H1 (cell line): ENCODE measurements around the gene SRRM3. TPM values are rescaled to one million over a fixed set of nuclear protein-coding genes. Genes with fewer than 3 reads are reported as not detected.

Source experiments
- CTCF ChIA-PET: fragments of 300-600 bp; sonication (Branson Sonifier 250); formaldehyde crosslinking; loops from one replicate; lab custom pipeline; 2021; ENCODE audit not compliant: partially characterized antibody; lab: Charles Lee
- POLR2A ChIA-PET: fragments of 300-600 bp; sonication (Branson Sonifier 250); formaldehyde crosslinking; loops from one replicate; lab custom pipeline; 2021; ENCODE audit warnings: inconsistent platforms; ENCODE audit not compliant: partially characterized antibody; lab: Charles Lee
- DNase-seq, 2 experiments: peaks; one replicate each; pipeline versions ENCODE4 v3.0.0 to v3.0.0-alpha.2; 2010 to 2022; ENCODE audit warnings: low spot score in 2 of 2, low read depth in 1 of 2, mixed read lengths in 1 of 2
- FAIRE-seq: peaks from 2 replicates; lab custom pipeline; 2011; peaks lifted over from hg19 to GRCh38; lab: Jason Lieb, UNC
- H2AFZ ChIP-seq: 2 replicates; pipeline ENCODE4 v1.8.1; 2012; ENCODE audit warnings: low read length, inconsistent platforms
- H2AK5ac ChIP-seq: 2 replicates; pipeline ENCODE4 v1.6.1; 2013; ENCODE audit warnings: low read depth, low read length
- H2BK120ac ChIP-seq: replicated peaks from 2 replicates; pipeline ENCODE3; 2013; ENCODE audit warnings: low read depth, low read length, inconsistent platforms
- H2BK12ac ChIP-seq: 2 replicates; pipeline ENCODE4 v1.6.1; 2013; ENCODE audit warnings: low read depth, low read length
- H2BK15ac ChIP-seq: 2 replicates; pipeline ENCODE4 v1.6.1; 2013; ENCODE audit warnings: low read length
- H2BK20ac ChIP-seq: 2 replicates; pipeline ENCODE4 v1.6.1; 2013; ENCODE audit warnings: low read length
- H2BK5ac ChIP-seq: 2 replicates; pipeline ENCODE4 v1.6.1; 2013; ENCODE audit warnings: low read depth, low read length
- H3K14ac ChIP-seq: 2 replicates; pipeline ENCODE4 v1.6.1; 2013; ENCODE audit warnings: inconsistent platforms; ENCODE audit not compliant: insufficient read length
- H3K18ac ChIP-seq: 2 replicates; pipeline ENCODE4 v1.6.1; 2013; ENCODE audit warnings: low read length; ENCODE audit errors: extremely low read depth
- H3K23ac ChIP-seq: 2 replicates; pipeline ENCODE4 v1.6.1; 2013; ENCODE audit warnings: inconsistent platforms; ENCODE audit not compliant: insufficient read length
- H3K23me2 ChIP-seq: 2 replicates; pipeline ENCODE4 v1.6.1; 2013; ENCODE audit warnings: low read depth, low read length
- H3K27ac ChIP-seq: 2 replicates; pipeline ENCODE4 v1.6.1; 2011; ENCODE audit warnings: low read depth, low read length, inconsistent platforms
- H3K27me3 ChIP-seq, 4 experiments: replicated peaks in 1 of 4; 1 replicate in 1 of 4; 2 replicates in 3 of 4; pipeline versions ENCODE4 v1.6.1 to v1.8.1; 2011 to 2013; ENCODE audit warnings: low read length in 3 of 4, mild to moderate bottlenecking in 3 of 4, inconsistent platforms in 2 of 4, mixed read lengths in 2 of 4, moderate library complexity in 1 of 4; ENCODE audit not compliant: control insufficient read depth in 3 of 4, insufficient read depth in 3 of 4; ENCODE audit errors: extremely low read depth in 1 of 4
- H3K36me3 ChIP-seq, 4 experiments: 2 replicates each; pipeline versions ENCODE4 v1.6.1 to v1.8.1; 2011 to 2013; ENCODE audit warnings: mild to moderate bottlenecking in 4 of 4, low read length in 3 of 4, moderate library complexity in 2 of 4, control low read depth in 1 of 4, inconsistent platforms in 1 of 4; ENCODE audit not compliant: insufficient read depth in 4 of 4, control insufficient read depth in 2 of 4
- H3K4ac ChIP-seq: replicated peaks from 2 replicates; pipeline ENCODE3; 2013; ENCODE audit warnings: low read length, low read depth, mixed read lengths, inconsistent platforms; ENCODE audit not compliant: insufficient read length
- H3K4me1 ChIP-seq, 4 experiments: replicated peaks in 1 of 4; 1 replicate in 1 of 4; 2 replicates in 3 of 4; pipeline versions ENCODE4 v1.6.1 to v1.8.1; 2011 to 2013; ENCODE audit warnings: low read length in 3 of 4, inconsistent platforms in 2 of 4, mixed read lengths in 1 of 4; ENCODE audit not compliant: insufficient read depth in 4 of 4, control insufficient read depth in 3 of 4
- H3K4me2 ChIP-seq, 2 experiments: 2 replicates each; pipeline versions ENCODE4 v1.6.1 to v1.8.1; 2011 to 2013; ENCODE audit warnings: low read depth in 2 of 2, low read length in 2 of 2, control low read depth in 1 of 2, inconsistent platforms in 1 of 2, mild to moderate bottlenecking in 1 of 2; ENCODE audit not compliant: insufficient read depth in 1 of 2
- H3K4me3 ChIP-seq, 4 experiments: fragments of 200-600, 300-600 bp in 1 of 4; sonication (generic), shearing (Covaris generic), sonication (Bioruptor Twin) in 1 of 4; 2 replicates each; pipeline versions ENCODE4 v1.5.1 to v1.8.1; 2011 to 2016; ENCODE audit warnings: low read length in 4 of 4, low read depth in 3 of 4, control low read depth in 2 of 4, inconsistent platforms in 2 of 4, mild to moderate bottlenecking in 2 of 4, mixed read lengths in 1 of 4, moderate library complexity in 1 of 4; ENCODE audit not compliant: insufficient read depth in 2 of 4; ENCODE audit errors: extremely low read depth in 1 of 4
- H3K56ac ChIP-seq: replicated peaks from 2 replicates; pipeline ENCODE3; 2013; ENCODE audit warnings: low read depth, mild to moderate bottlenecking, mixed read lengths, low read length, inconsistent platforms; ENCODE audit not compliant: insufficient read length
- H3K79me1 ChIP-seq: 2 replicates; pipeline ENCODE4 v1.6.1; 2013; ENCODE audit warnings: low read depth, low read length, control low read depth
- H3K79me2 ChIP-seq, 2 experiments: 2 replicates each; pipeline versions ENCODE4 v1.6.1 to v1.8.1; 2012 to 2013; ENCODE audit warnings: low read length in 2 of 2, mild to moderate bottlenecking in 2 of 2, inconsistent platforms in 1 of 2; ENCODE audit not compliant: insufficient read depth in 2 of 2, control insufficient read depth in 1 of 2
- H3K9ac ChIP-seq, 4 experiments: replicated peaks in 1 of 4; 1 replicate in 1 of 4; 2 replicates in 3 of 4; pipeline versions ENCODE4 v1.6.1 to v1.8.1; 2011 to 2013; ENCODE audit warnings: low read depth in 3 of 4, low read length in 3 of 4, control low read depth in 2 of 4, mild to moderate bottlenecking in 2 of 4, moderate library complexity in 2 of 4, inconsistent platforms in 1 of 4; ENCODE audit errors: extremely low read depth in 1 of 4
- H3K9me3 ChIP-seq, 2 experiments: 2 replicates each; pipeline versions ENCODE4 v1.6.1 to v1.8.1; 2012 to 2013; ENCODE audit warnings: mild to moderate bottlenecking in 2 of 2, moderate library complexity in 2 of 2, control low read depth in 1 of 2, inconsistent platforms in 1 of 2, low read depth in 1 of 2, low read length in 1 of 2, mixed read lengths in 1 of 2; ENCODE audit not compliant: insufficient read depth in 2 of 2
- H4K20me1 ChIP-seq, 2 experiments: replicated peaks in 1 of 2; 2 replicates each; pipeline versions ENCODE3 to v1.8.1; 2011 to 2013; ENCODE audit warnings: inconsistent platforms in 2 of 2, low read length in 2 of 2, mild to moderate bottlenecking in 1 of 2; ENCODE audit not compliant: insufficient read depth in 2 of 2, control insufficient read depth in 1 of 2
- H4K5ac ChIP-seq: 2 replicates; pipeline ENCODE4 v1.6.1; 2013; ENCODE audit warnings: low read length, low read depth, mixed read lengths, inconsistent platforms; ENCODE audit not compliant: insufficient read length
- H4K8ac ChIP-seq: 2 replicates; pipeline ENCODE4 v1.8.0; 2013; ENCODE audit warnings: mild to moderate bottlenecking, moderate library complexity, low read length, inconsistent platforms; ENCODE audit not compliant: insufficient read depth; ENCODE audit errors: extremely low read depth
- H4K91ac ChIP-seq: replicated peaks from 2 replicates; pipeline ENCODE3; 2013; ENCODE audit warnings: low read length, mixed read lengths, inconsistent platforms; ENCODE audit not compliant: insufficient read length
- CHD2 ChIP-seq: IDR thresholded peaks from 2 replicates; pipeline ENCODE4 v1.6.1; 2012; ENCODE audit warnings: low read length, improper control_type of control experiment
- CTBP2 ChIP-seq: IDR thresholded peaks from 2 replicates; pipeline ENCODE4 v1.7.0; 2011; ENCODE audit warnings: borderline replicate concordance, mild to moderate bottlenecking, moderate library complexity, mixed read lengths, low read length; ENCODE audit not compliant: insufficient read depth, insufficient read length
- JUN ChIP-seq: IDR thresholded peaks from 2 replicates; pipeline ENCODE4 v1.6.1; 2011; ENCODE audit warnings: low read depth, mild to moderate bottlenecking, improper control_type of control experiment, low read length
- KDM1A ChIP-seq: fragments of 200-600, 300-600 bp; sonication (generic); IDR thresholded peaks from 2 replicates; pipeline ENCODE4 v1.7.1; 2016; ENCODE audit warnings: mild to moderate bottlenecking, low read length, borderline replicate concordance
- POU5F1 ChIP-seq: IDR thresholded peaks from 2 replicates; pipeline ENCODE4 v1.6.1; 2011; ENCODE audit warnings: low read depth, mild to moderate bottlenecking, low read length, moderate library complexity
- RFX5 ChIP-seq: IDR thresholded peaks from 2 replicates; pipeline ENCODE4 v1.6.1; 2011; ENCODE audit warnings: low read depth, low read length, improper control_type of control experiment, borderline replicate concordance
- SIX5 ChIP-seq: IDR thresholded peaks from 2 replicates; pipeline ENCODE4 v1.6.1; 2011; ENCODE audit warnings: mild to moderate bottlenecking, low read depth, low read length
- SP1 ChIP-seq: IDR thresholded peaks from 2 replicates; pipeline ENCODE4 v1.6.1; 2011; ENCODE audit warnings: low read depth, low read length
- ZNF274 ChIP-seq: IDR thresholded peaks from 2 replicates; pipeline ENCODE4 v1.7.0; 2012; ENCODE audit warnings: low read length, borderline replicate concordance; ENCODE audit errors: extremely low read depth
- WGBS, 2 experiments: shearing (Covaris generic) in 1 of 2; methylation state at CpG; one replicate each; pipeline versions ENCODE4 v1.1.6 to v1.1.7; 2013 to 2015; ENCODE audit warnings: low lambda C conversion rate in 2 of 2, mixed read lengths in 2 of 2, inconsistent platforms in 1 of 2, low coverage in 1 of 2, missing lambda C conversion rate in 1 of 2; ENCODE audit not compliant: insufficient replicate concordance in 2 of 2, insufficient coverage in 1 of 2, insufficient read length in 1 of 2; ENCODE audit errors: extremely low coverage in 1 of 2, missing lambda C conversion rate in 1 of 2; 5-methylcytosine and 5-hydroxymethylcytosine counted together
- polyA plus RNA-seq, 7 experiments: library from polyadenylated mRNA; depleted of rRNA in 3 of 7; stranded (reverse) in 5 of 7; unstranded in 2 of 7; fragments of >200 nt in 5 of 7; fragments of 200-250 nt in 2 of 7; gene quantifications; 1 replicate in 5 of 7; 2 replicates in 1 of 7; 4 replicates in 1 of 7; pipeline versions ENCODE4 v1.2.1 to v1.2.3, GENCODE V29; 2011 to 2013; ENCODE audit warnings: missing spikeins in 2 of 7, mixed read lengths in 2 of 7
- total RNA-seq: library from RNA; stranded (reverse); fragmentation: NEBNext Ultra II Directional; extraction: Animal tissue kit (Norgen Biotek cat#: 25700); gene quantifications from 2 replicates; pipeline ENCODE4 v1.2.1, GENCODE V29; 2021

Gene SRRM3
- total and polyA plus RNA-seq, 2 of the 8 experiments (the other 6 are each of a cell fraction or from before 2014, with no cell fraction given) = 10.4 to 17.4 TPM

DNA sequence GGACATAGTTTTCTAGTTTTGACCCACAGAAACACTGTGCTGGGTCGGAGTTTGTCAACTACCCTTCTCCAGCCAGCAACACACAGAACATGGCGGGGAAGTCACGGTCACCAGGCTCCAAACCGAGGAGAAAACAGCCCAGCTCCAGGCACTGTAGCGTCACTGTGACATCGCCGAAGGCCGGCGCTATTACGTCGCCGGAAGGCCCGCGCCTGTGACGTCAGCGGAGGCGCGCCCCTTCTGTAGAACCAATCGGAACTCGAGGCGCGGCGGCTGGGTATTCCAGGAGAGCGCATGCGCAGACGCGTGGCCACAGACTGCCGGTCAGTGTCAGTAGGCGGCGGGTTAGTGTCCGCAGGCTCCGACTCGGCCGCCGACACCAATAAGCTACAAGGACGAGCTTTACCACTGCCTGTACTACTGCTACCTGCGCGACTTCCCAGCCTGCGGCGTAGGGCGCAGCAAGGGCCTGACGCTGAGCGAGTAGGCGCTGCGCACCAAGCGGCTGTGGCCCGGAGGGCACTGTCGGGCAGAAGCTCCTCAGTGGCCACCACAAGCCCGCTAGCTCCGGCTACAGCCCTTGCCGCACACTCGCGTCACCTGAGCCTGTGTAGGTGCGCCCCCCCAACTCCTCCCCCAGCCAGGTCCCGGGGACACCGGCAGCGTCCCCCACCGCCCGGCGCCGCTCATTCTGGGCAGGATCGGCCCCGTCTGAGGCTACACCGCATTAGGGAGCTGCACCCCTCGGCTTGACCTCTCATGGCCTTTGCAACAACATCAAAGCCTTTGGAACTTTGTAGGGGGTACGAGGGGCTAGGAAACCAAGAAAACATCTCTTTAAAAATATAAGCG is 35.1 kb upstream of the SRRM3 start:
- Histone ChIP-seq H3K79me2 (no peaks in the 10 kb centered on the region), H3K27ac (peak overlapping the region; percentile 87), H3K56ac (no peak overlapping the region), H4K91ac (no peak overlapping the region), H4K5ac (peak overlapping the region; percentile 88), H2BK5ac (peak overlapping the region; percentile 86), H4K8ac (peak overlapping the region; percentile 93), H3K9ac (peak overlapping the region; percentile 55 to 82 (median 76)), H3K36me3 (no peaks in the 10 kb centered on the region), H3K27me3 (no peaks in the 10 kb centered on the region), H2BK12ac (peak overlapping the region; percentile 94; the same call in 1 of the 2 replicates), H3K4ac (no peak overlapping the region), H3K79me1 (no peaks in the 10 kb centered on the region), H4K20me1 (no peaks in the 10 kb centered on the region), H2AK5ac (no peak overlapping the region), H3K9me3 (no peaks in the 10 kb centered on the region), H3K4me1 (peaks cover 2 to 17% (median 9%) of the 10 kb centered on the region in 4 experiments), H3K23me2 (peaks cover 4% of the 10 kb centered on the region; the same call in 1 of the 2 replicates), H3K14ac (no peak overlapping the region), H2BK20ac (no peak overlapping the region), H3K4me2 (peak overlapping the region; percentile 50 to 92), H2AFZ (no peak overlapping the region), H2BK15ac (peak overlapping the region; percentile 65; the same call in 1 of the 2 replicates), H3K18ac (peak overlapping the region; percentile 62; the same call in 1 of the 2 replicates), H2BK120ac (no peak overlapping the region), H3K4me3 (peak overlapping the region; percentile 54 to 69 (median 56)), H3K23ac (no peak overlapping the region)
- peak; percentile 87 to 99 for DNase-seq
- CTCF ChIA-PET = interaction anchor here (0.6 to 3.7 kb wide), 8 partner anchors 11 to 206 kb away, joined by 3 to 20 read pairs (median 4); no protein-coding TSS in a partner anchor
- WGBS, 2 experiments = 9% methylated on average over 53 of the region's 67 CpGs; no CpG with 5 or more reads in 1 of the 2 experiments
- FAIRE-seq = no peak
- POLR2A ChIA-PET = interaction anchor here (0.6 to 1.5 kb wide), 14 partner anchors 10 to 1579 kb away, joined by 3 to 11 read pairs (median 3); no protein-coding TSS in a partner anchor
- TF ChIP-seq ZNF274 = no peak
- TF ChIP-seq SP1 = peak; percentile 65; the same call in 1 of the 2 replicates
- no peak for TF ChIP-seq KDM1A
- TF ChIP-seq CHD2 = peak; percentile 55; the same call in 1 of the 2 replicates
- TF ChIP-seq SIX5 = no peak
- peak; percentile 39 for TF ChIP-seq CTBP2
- TF ChIP-seq POU5F1 = no peak
- no peak for TF ChIP-seq RFX5
- TF ChIP-seq JUN = 0 out of 2 replicates have a peak, but pooled peaks have one; percentile 28
